HEK293T (cell line): Measurements from ENCODE around the gene PLXDC1.

Source experiments
- BHLHE40 ChIP-seq: fragments of 450-650 bp; IDR thresholded peaks from 2 replicates; pipeline ENCODE4 v1.6.1; 2016; ENCODE audit warnings: mild to moderate bottlenecking, moderate library complexity, borderline replicate concordance
- FOXA1 ChIP-seq: fragments of 450-650 bp; IDR thresholded peaks from 2 replicates; pipeline ENCODE4 v1.6.1; 2016; ENCODE audit warnings: mild to moderate bottlenecking
- FOXK2 ChIP-seq: fragments of 450-650 bp; IDR thresholded peaks from 2 replicates; pipeline ENCODE4 v1.6.1; 2016; ENCODE audit warnings: mild to moderate bottlenecking
- FOXM1 ChIP-seq: fragments of 450-650 bp; IDR thresholded peaks from 2 replicates; pipeline ENCODE4 v1.6.1; 2017; ENCODE audit warnings: mild to moderate bottlenecking, borderline replicate concordance
- SUZ12 ChIP-seq: fragments of 450-650 bp; IDR thresholded peaks from 2 replicates; pipeline ENCODE4 v1.6.1; 2016; ENCODE audit warnings: mild to moderate bottlenecking
- ZNF384 ChIP-seq: fragments of 450-650 bp; IDR thresholded peaks from 2 replicates; pipeline ENCODE4 v1.6.1; 2016

- no peak for TF ChIP-seq FOXK2
- TF ChIP-seq SUZ12: no peak
- TF ChIP-seq FOXA1: no peak
- TF ChIP-seq FOXM1: no peak
- no peak for TF ChIP-seq BHLHE40
- no peak for TF ChIP-seq ZNF384
These were observed 31.6 kb upstream of the PLXDC1 start for GRCh38 chr17:39183045-39183444.
